HG03378 (cell line): ENCODE results near the gene PTPRN2.
"Not testable (repeated sequence)": the region's sequence is repeated elsewhere in the genome, so short reads cannot be mapped to it uniquely, and the experiment has no call there.

ENCODE experiments used
- ATAC-seq: cut with Tn5 transposase; IDR thresholded peaks from one replicate; pipeline ENCODE4 v1.9.1; 2021; ENCODE audit warnings: mild to moderate bottlenecking, moderate library complexity; ENCODE audit not compliant: unreplicated experiment

Gene PTPRN2

GRCh38 chr7:157709531-157710251 lies 877.9 kb downstream of the PTPRN2 start:
- ATAC-seq = no peak

GRCh38 chr7:157708919-157709295 lies 878.7 kb downstream of the PTPRN2 start:
- no peak for ATAC-seq

DNA sequence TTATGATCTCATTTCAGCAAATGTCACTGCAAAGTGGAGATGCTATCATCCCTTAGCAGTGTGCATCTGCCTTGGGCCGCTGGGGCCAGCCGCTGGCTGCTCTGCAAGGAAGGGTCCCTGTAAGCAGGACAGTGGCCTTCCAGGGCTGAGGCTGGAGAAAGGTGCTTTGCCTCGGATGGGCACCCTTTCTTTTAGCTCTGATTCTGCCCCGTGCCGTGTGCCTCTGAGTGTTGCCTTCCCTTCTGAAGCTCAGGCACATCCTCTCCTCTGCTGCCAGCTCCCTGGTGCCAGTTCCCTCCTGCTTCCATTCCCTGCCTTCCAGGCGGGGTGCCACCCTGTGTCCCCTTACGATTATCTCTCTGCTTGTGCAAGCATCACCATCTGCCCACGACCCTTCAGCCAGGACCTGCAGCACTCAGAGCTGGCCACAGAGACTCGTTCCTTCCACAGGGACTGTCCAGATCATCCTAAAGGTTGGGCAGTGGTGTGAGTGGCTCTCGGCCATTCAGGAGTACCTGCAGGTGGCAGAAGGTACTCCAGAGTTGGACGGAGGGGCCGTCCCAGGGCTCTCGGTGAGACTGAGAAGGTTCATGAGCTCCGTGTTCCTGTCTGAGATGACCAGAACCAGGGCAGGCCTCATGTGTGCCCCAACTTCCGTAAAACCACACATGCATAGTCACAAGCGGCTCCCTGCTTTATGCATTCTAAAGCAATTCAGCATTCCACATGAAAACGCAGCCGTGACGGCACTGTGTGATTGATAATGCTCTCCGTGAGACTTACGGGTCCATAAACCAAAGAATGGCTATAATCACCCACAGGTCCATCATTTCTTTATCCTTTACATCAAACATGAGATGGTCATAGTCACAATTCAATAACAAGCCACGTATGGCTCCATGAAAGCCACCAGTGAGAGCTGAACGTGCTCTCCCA lies 879.4 kb downstream of the PTPRN2 start:
- no peak for ATAC-seq

GRCh38 chr7:157704365-157704764 lies 883.3 kb downstream of the PTPRN2 start:
- ATAC-seq = no peak

- no peak for ATAC-seq
Measured at GRCh38 chr7:157703534-157704195, 884.0 kb downstream of the PTPRN2 start.

GRCh38 chr7:157703131-157703530 lies 884.5 kb downstream of the PTPRN2 start:
- no peak for ATAC-seq

- ATAC-seq = no peak
Measured at GRCh38 chr7:157702311-157703023, 885.2 kb downstream of the PTPRN2 start.

DNA sequence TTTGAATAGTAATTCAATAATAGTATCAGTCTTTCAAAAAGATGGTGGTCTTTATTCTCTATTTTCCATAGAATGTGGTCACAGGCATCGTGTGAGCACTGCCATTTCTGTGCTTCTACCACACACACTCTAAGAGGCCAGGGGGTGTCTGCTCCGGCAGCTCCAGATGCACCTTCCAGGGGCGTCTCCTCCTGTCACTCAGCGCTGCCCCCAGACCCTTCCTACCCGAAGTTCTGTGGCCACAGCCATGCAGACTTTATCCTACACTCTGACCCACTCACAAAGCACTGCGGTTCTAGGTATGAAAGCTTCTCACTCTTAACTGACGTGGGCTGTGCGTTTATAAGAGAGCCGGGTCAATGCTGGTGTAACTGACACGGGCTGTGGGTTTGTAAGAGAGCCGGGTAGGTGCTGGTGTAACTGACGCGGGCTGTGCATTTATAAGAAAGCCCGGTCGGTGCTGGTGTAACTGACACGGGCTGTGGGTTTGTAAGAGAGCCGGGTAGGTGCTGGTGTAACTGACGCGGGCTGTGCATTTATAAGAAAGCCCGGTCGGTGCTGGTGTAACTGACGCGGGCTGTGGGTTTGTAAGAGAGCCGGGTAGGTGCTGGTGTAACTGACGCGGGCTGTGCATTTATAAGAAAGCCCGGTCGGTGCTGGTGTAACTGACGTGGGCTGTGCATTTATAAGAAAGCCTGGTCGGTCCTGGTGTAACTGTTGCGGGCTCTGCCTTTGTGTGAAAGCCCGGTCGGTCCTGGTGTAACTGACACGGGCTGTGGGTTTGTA lies 886.0 kb downstream of the PTPRN2 start:
- not testable (repeated sequence) for ATAC-seq

GRCh38 chr7:157700231-157701005 lies 887.2 kb downstream of the PTPRN2 start:
- ATAC-seq = no peak

DNA sequence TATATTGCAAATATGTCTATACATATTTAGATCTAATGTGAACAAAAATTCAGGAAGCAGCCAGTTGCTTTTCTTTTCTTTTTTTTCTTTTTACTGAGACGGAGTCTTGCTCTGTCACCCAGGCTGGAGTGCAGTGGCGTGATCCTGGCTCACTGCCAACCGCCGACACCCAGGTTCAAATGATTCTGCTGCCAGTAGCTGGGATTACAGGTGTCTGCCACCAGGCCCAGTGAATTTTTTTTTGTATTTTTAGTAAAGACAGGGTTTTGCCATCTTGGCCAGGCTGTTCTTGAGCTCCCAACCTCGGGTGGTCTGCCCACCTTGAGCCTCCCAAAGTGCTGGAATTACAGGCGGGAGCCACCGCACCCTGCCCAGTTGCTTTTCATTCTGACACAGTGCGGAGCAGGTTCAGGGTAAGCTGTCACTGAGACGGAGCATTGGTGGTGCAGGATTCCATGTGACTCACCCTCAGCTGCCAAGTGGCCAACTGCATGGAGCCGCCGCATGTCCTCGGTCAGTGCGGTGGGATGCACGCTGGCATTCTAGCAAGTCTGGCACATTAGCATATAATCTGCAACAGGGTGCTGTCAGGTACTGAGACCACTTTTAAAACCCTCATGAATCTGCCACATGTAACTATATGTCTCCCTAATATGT lies 888.1 kb downstream of the PTPRN2 start:
- no peak for ATAC-seq

GRCh38 chr7:157697287-157697686 lies 890.3 kb downstream of the PTPRN2 start:
- ATAC-seq = not testable (repeated sequence)

GRCh38 chr7:157695609-157696008 lies 892.0 kb downstream of the PTPRN2 start:
- not testable (repeated sequence) for ATAC-seq

- no peak for ATAC-seq
Measured at GRCh38 chr7:157694376-157694665, 893.3 kb downstream of the PTPRN2 start.

- no peak for ATAC-seq
Measured at GRCh38 chr7:157693521-157694375, 893.9 kb downstream of the PTPRN2 start.

DNA sequence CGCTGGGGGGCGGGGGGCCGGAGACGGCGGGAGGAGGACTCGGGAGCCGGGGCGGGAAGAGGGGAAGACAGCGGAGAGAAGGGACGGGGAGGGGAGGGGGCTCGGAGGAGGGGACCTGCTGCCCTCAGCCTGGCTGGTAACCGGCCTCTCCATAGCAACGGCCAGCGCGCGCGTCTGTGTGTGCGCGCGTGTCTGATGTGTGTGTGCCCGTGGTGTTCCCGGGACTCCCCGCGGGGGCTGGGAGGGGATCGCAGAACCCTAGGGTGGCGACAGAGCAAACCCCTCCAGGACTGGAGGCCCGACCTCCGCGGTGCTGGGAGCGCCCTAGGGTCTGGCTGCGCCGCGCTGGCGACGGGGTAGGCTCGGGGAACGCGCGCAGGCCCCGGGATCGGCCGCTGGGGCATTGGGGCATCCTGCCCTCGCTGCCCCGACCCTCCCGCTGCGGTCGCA lies 894.5 kb downstream of the PTPRN2 start:
- no peak for ATAC-seq

GRCh38 chr7:157692460-157693011 lies 895.1 kb downstream of the PTPRN2 start:
- ATAC-seq = no peak

- ATAC-seq = no peak
Measured at GRCh38 chr7:157691586-157692459, 895.8 kb downstream of the PTPRN2 start.
